IPS-20b (cell line): ENCODE results near the gene SEC14L5.

Experiments used
- H3K27ac ChIP-seq: one replicate; pipeline ENCODE4 v1.5.1; 2013; ENCODE audit warnings: low read length
- H3K27me3 ChIP-seq: 2 replicates; pipeline ENCODE4 v1.6.1; 2013; ENCODE audit warnings: mild to moderate bottlenecking, low read length, inconsistent platforms; ENCODE audit not compliant: insufficient read depth
- H3K36me3 ChIP-seq: 2 replicates; pipeline ENCODE4 v1.6.1; 2013; ENCODE audit warnings: low read depth, mild to moderate bottlenecking, inconsistent platforms, low read length, moderate library complexity; ENCODE audit not compliant: insufficient read depth
- H3K4me1 ChIP-seq: 2 replicates; pipeline ENCODE4 v1.6.1; 2013; ENCODE audit warnings: mild to moderate bottlenecking, control low read depth, inconsistent platforms, low read length, moderate library complexity; ENCODE audit not compliant: insufficient read depth
- H3K4me3 ChIP-seq: 2 replicates; pipeline ENCODE4 v1.5.1; 2013; ENCODE audit warnings: mild to moderate bottlenecking, low read length, inconsistent platforms
- H3K9ac ChIP-seq: 2 replicates; pipeline ENCODE4 v1.6.1; 2013; ENCODE audit warnings: low read depth, mild to moderate bottlenecking, inconsistent platforms, low read length, moderate library complexity
- H3K9me3 ChIP-seq: 2 replicates; pipeline ENCODE4 v1.6.1; 2013; ENCODE audit warnings: mild to moderate bottlenecking, low read depth, low read length, inconsistent platforms; ENCODE audit not compliant: insufficient read depth

Gene SEC14L5

GRCh38 chr16:5056352-5056751, 98.2 kb downstream of the SEC14L5 start:
- Histone ChIP-seq H3K4me3 (no peak overlapping the region), H3K27me3 (no peaks in the 10 kb centered on the region), H3K4me1 (peaks cover 8% of the 10 kb centered on the region; the same call in 1 of the 2 replicates), H3K27ac (no peak overlapping the region), H3K9me3 (no peaks in the 10 kb centered on the region), H3K9ac (no peak overlapping the region), H3K36me3 (no peaks in the 10 kb centered on the region)

- Histone ChIP-seq H3K4me1 (peaks cover 8% of the 10 kb centered on the region; the same call in 1 of the 2 replicates), H3K9me3 (no peaks in the 10 kb centered on the region), H3K27ac (peak overlapping the region; percentile 77), H3K9ac (peak overlapping the region; percentile 61; the same call in 1 of the 2 replicates), H3K27me3 (no peaks in the 10 kb centered on the region), H3K36me3 (no peaks in the 10 kb centered on the region), H3K4me3 (no peak overlapping the region; the same call in 1 of the 2 replicates)
Observed at GRCh38 chr16:5058476-5058875, 100.3 kb downstream of the SEC14L5 start.

- H3K9me3 ChIP-seq, result no peaks in the 10 kb centered on the region
- no peak overlapping the region for H3K27ac ChIP-seq
- peaks cover 8% of the 10 kb centered on the region; the same call in 1 of the 2 replicates for H3K4me1 ChIP-seq
- H3K4me3 ChIP-seq, result no peak overlapping the region
- H3K9ac ChIP-seq, result no peak overlapping the region; the same call in 1 of the 2 replicates
- H3K27me3 ChIP-seq, result no peaks in the 10 kb centered on the region
- no peaks in the 10 kb centered on the region for H3K36me3 ChIP-seq
Observed at GRCh38 chr16:5059386-5060072, 101.4 kb downstream of the SEC14L5 start.

- Histone ChIP-seq H3K9ac (no peak overlapping the region; the same call in 1 of the 2 replicates), H3K36me3 (no peaks in the 10 kb centered on the region), H3K9me3 (no peaks in the 10 kb centered on the region), H3K4me1 (peaks cover 8% of the 10 kb centered on the region; the same call in 1 of the 2 replicates), H3K4me3 (no peak overlapping the region), H3K27ac (no peak overlapping the region), H3K27me3 (no peaks in the 10 kb centered on the region)
Observed at GRCh38 chr16:5060073-5060641, 102.0 kb downstream of the SEC14L5 start.

GRCh38 chr16:5062051-5062450, 103.9 kb downstream of the SEC14L5 start:
- peaks cover 8% of the 10 kb centered on the region; the same call in 1 of the 2 replicates for H3K4me1 ChIP-seq
- H3K27me3 ChIP-seq, result no peaks in the 10 kb centered on the region
- H3K4me3 ChIP-seq, result no peak overlapping the region
- H3K27ac ChIP-seq, result no peak overlapping the region
- no peak overlapping the region for H3K9ac ChIP-seq
- H3K36me3 ChIP-seq, result no peaks in the 10 kb centered on the region
- H3K9me3 ChIP-seq, result no peaks in the 10 kb centered on the region

GRCh38 chr16:5062790-5063765, 104.9 kb downstream of the SEC14L5 start:
- H3K27ac ChIP-seq, result no peak overlapping the region
- no peak overlapping the region for H3K9ac ChIP-seq
- H3K4me3 ChIP-seq, result no peak overlapping the region
- no peaks in the 10 kb centered on the region for H3K36me3 ChIP-seq
- no peaks in the 10 kb centered on the region for H3K27me3 ChIP-seq
- H3K4me1 ChIP-seq, result peaks cover 8% of the 10 kb centered on the region; the same call in 1 of the 2 replicates
- H3K9me3 ChIP-seq, result no peaks in the 10 kb centered on the region

- Histone ChIP-seq H3K9me3 (no peaks in the 10 kb centered on the region), H3K4me1 (peaks cover 5% of the 10 kb centered on the region; the same call in 1 of the 2 replicates), H3K9ac (no peak overlapping the region), H3K36me3 (no peaks in the 10 kb centered on the region), H3K27ac (no peak overlapping the region), H3K4me3 (no peak overlapping the region), H3K27me3 (no peaks in the 10 kb centered on the region)
Observed at GRCh38 chr16:5064915-5065314, 106.8 kb downstream of the SEC14L5 start.

- Histone ChIP-seq H3K9ac (no peak overlapping the region), H3K9me3 (no peaks in the 10 kb centered on the region), H3K27ac (no peak overlapping the region), H3K27me3 (no peaks in the 10 kb centered on the region), H3K4me1 (peaks cover under 1% of the 10 kb centered on the region; the same call in 1 of the 2 replicates), H3K36me3 (no peaks in the 10 kb centered on the region), H3K4me3 (no peak overlapping the region)
Observed at GRCh38 chr16:5065326-5065725, 107.2 kb downstream of the SEC14L5 start.

- no peaks in the 10 kb centered on the region for H3K27me3 ChIP-seq
- H3K9ac ChIP-seq, result no peak within 1 kb of the TSS
Observed at GRCh38 chr16:5065813-5066212, 107.7 kb downstream of the SEC14L5 start, which contains the start of gene C16orf89. Gene C16orf89, minus strand, starts transcription at chr16:5065956. Its CDS starts 48 bp downstream, at chr16:5065908.

GRCh38 chr16:5066511-5066910, 108.4 kb downstream of the SEC14L5 start:
- H3K4me1 ChIP-seq, result no peaks in the 10 kb centered on the region
- no peaks in the 10 kb centered on the region for H3K36me3 ChIP-seq
- H3K4me3 ChIP-seq, result no peak overlapping the region
- no peak overlapping the region for H3K9ac ChIP-seq
- H3K9me3 ChIP-seq, result no peaks in the 10 kb centered on the region
- H3K27me3 ChIP-seq, result no peaks in the 10 kb centered on the region
- H3K27ac ChIP-seq, result no peak overlapping the region

More at GRCh38 chr16:5065813-5066212, 107.7 kb downstream of the SEC14L5 start, which contains the start of gene C16orf89:
- Histone ChIP-seq H3K4me3 (no peak within 1 kb of the TSS), H3K27ac (no peak within 1 kb of the TSS), H3K9me3 (no peaks in the 10 kb centered on the region), H3K4me1 (no peaks in the 10 kb centered on the region), H3K36me3 (no peaks in the 10 kb centered on the region)
